ENCODE measurements around the gene TSPAN14. TPM values are rescaled to one million over a fixed set of nuclear protein-coding genes. Genes with fewer than 3 reads are reported as not detected.

TSPAN14 gene
- total RNA-seq, 1 donor from 2014 or later = 18.9 TPM

- no peak for TF ChIP-seq CTCF (IDR thresholded peaks at IDR 0.05)
- Mint-ChIP-seq H3K27ac (no peak overlapping the region), H3K4me1 (peaks cover 54% of the 10 kb centered on the region), H3K9me3 (no peaks in the 10 kb centered on the region), H3K36me3 (ENCODE audit: low read depth) (peaks cover 29% of the 10 kb centered on the region), H3K27me3 (no peaks in the 10 kb centered on the region), H3K4me3 (no peak overlapping the region)
- intact Hi-C loops (cut with micrococcal nuclease) = loop anchor here (2.0 kb wide), 1 partner anchor 13 kb away; no protein-coding TSS in a partner anchor
- DNase-seq (no peak), ATAC-seq (ENCODE audit: low read depth) (no peak)
- ChIA-PET POLR2A (no interaction called here), CTCF (no interaction called here)
Measured at GRCh38 chr10:80485076-80485945, 31.2 kb downstream of the TSPAN14 start.

GRCh38 chr10:80485946-80486764 lies 32.0 kb downstream of the TSPAN14 start:
- H3K27ac Mint-ChIP-seq = no peak overlapping the region
- ChIA-PET POLR2A (no interaction called here), CTCF (interaction anchor here (1.2 to 1.7 kb wide), 2 partner anchors 12 to 20 kb away, joined by 3 to 6 read pairs; no protein-coding TSS in a partner anchor)
- ATAC-seq (ENCODE audit: low read depth) = no peak
- no peak overlapping the region for H3K4me3 Mint-ChIP-seq
- intact Hi-C loops (cut with micrococcal nuclease) = loop anchor here (2.0 kb wide), 2 partner anchors 13 kb away; no protein-coding TSS in a partner anchor
- H3K4me1 Mint-ChIP-seq = peaks cover 56% of the 10 kb centered on the region
- DNase-seq = no peak
- no peaks in the 10 kb centered on the region for H3K9me3 Mint-ChIP-seq
- H3K36me3 Mint-ChIP-seq (ENCODE audit: low read depth) = peaks cover 36% of the 10 kb centered on the region
- TF ChIP-seq CTCF (IDR thresholded peaks at IDR 0.05) = no peak
- no peaks in the 10 kb centered on the region for H3K27me3 Mint-ChIP-seq

DNA sequence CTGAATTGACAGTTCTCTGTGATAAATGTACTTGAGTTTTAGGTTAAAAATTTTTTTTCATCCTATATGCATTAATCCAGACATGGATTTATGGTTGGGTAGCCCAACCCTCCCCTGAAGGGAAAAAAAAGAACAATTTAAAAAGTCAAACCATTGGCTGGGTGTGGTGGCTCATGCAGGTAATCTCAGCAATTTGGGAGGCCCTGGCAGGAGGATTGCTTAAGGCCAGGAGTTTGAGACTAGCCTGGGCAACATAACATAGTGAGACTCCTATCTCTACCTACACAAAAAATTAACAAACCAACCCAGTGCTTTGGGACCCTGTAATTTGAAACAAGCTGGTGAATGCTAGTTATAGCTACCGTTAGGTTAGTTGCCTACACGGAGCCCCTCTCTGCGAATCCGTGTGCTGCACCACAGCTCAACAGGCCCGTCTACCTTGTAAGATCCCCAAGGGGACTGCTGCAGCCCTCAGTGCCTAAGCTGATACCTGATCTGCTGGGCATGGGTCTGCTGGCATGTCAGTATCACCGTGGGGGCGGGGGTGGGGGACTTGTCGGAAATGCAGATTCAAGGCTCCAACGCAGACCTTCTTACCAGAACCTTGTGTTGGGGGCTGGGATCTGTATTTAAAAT lies 32.8 kb downstream of the TSPAN14 start:
- H3K4me1 Mint-ChIP-seq = peaks cover 56% of the 10 kb centered on the region
- no peak for DNase-seq
- no peak overlapping the region for H3K27ac Mint-ChIP-seq
- H3K4me3 Mint-ChIP-seq = no peak overlapping the region
- no peak for TF ChIP-seq CTCF (IDR thresholded peaks at IDR 0.05)
- no peak for ATAC-seq (ENCODE audit: low read depth)
- intact Hi-C loops (cut with micrococcal nuclease) = loop anchor here (2.0 kb wide), 1 partner anchor 14 kb away; no protein-coding TSS in a partner anchor
- no peaks in the 10 kb centered on the region for H3K27me3 Mint-ChIP-seq
- no peaks in the 10 kb centered on the region for H3K9me3 Mint-ChIP-seq
- peaks cover 37% of the 10 kb centered on the region for H3K36me3 Mint-ChIP-seq (ENCODE audit: low read depth)
- POLR2A ChIA-PET = no interaction called here
- CTCF ChIA-PET = interaction anchor here (1.2 to 1.7 kb wide), 2 partner anchors 11 to 19 kb away, joined by 3 to 6 read pairs; no protein-coding TSS in a partner anchor

GRCh38 chr10:80487421-80487785 lies 33.3 kb downstream of the TSPAN14 start:
- Mint-ChIP-seq H3K4me1 (peaks cover 58% of the 10 kb centered on the region), H3K27ac (no peak overlapping the region)
- POLR2A ChIA-PET = no interaction called here

More at GRCh38 chr10:80487421-80487785, 33.3 kb downstream of the TSPAN14 start:
- DNase-seq (no peak), ATAC-seq (ENCODE audit: low read depth) (no peak)
- CTCF ChIA-PET = interaction anchor here (1.7 kb wide), 1 partner anchor 18 kb away, joined by 6 read pairs; no protein-coding TSS in a partner anchor
- intact Hi-C loops (cut with micrococcal nuclease) = loop anchor here (2.0 kb wide), 1 partner anchor 15 kb away; no protein-coding TSS in a partner anchor
- no peak overlapping the region for H3K4me3 Mint-ChIP-seq
- TF ChIP-seq CTCF (IDR thresholded peaks at IDR 0.05) = no peak
- H3K36me3 Mint-ChIP-seq (ENCODE audit: low read depth) = peaks cover 39% of the 10 kb centered on the region
- peaks cover 2% of the 10 kb centered on the region for H3K9me3 Mint-ChIP-seq
- H3K27me3 Mint-ChIP-seq = no peaks in the 10 kb centered on the region
